Kidney glomerular epithelial cell (primary cell): Measurements from ENCODE around the gene UBE2S.
"Not testable (repeated sequence)": the region's sequence is repeated elsewhere in the genome, so short reads cannot be mapped to it uniquely, and the experiment has no call there.

ENCODE experiments used
- DNase-seq: peaks from one replicate; lab custom pipeline; 2025; lab: John Stamatoyannopoulos, UW

The UBE2S gene

GRCh38 chr19:55440411-55441105 is 33.0 kb upstream of the UBE2S start:
- no peak for DNase-seq

GRCh38 chr19:55439052-55439451 is 31.5 kb upstream of the UBE2S start:
- no peak for DNase-seq

DNA sequence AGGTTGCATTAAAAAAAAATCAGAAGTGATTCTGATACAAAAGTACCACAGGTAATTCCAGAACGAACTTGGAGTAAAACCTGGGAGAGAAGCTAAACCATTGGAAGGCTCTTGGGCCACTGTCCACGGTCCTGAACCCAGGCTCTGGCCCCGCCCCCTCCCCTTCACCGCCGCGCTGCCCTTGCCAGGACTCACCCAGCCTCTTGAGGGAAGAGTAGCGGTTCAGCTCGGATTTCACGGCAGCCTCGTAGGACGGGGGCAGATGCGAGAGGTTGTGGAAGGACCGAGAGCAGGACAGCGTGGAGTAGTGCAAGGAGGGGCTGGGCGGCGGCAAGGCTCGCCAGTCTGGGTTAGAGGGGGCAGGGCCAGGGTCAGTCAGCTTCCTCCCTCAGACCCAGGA is 29.8 kb upstream of the UBE2S start:
- peak; percentile 47 for DNase-seq

- no peak for DNase-seq
Observed at GRCh38 chr19:55436847-55437246, 29.3 kb upstream of the UBE2S start.

GRCh38 chr19:55435020-55435419 is 27.4 kb upstream of the UBE2S start:
- DNase-seq: no peak

- DNase-seq: no peak
Observed at GRCh38 chr19:55434356-55434919, 26.9 kb upstream of the UBE2S start.

- no peak for DNase-seq
Observed at GRCh38 chr19:55433292-55433691, 25.7 kb upstream of the UBE2S start.

- DNase-seq: no peak
Observed at GRCh38 chr19:55432241-55432959, 24.8 kb upstream of the UBE2S start.

DNA sequence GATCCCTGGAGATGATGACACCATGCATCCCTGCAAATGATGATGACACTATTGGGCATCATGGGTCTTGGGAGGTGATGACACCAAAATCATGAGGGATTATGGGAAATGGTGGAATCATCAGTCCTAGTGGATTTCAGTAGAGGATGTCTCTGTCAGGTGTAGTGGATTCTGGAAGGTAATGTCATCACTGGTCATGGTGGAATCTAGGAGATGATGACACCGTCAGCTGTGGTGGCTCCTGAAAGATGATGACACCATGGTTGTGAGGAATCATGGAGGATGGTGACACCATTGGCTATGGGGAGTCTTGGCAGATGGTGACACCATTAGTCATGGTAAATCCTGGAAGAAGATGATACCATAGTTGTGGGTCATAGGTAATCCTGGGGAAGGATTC is 23.6 kb upstream of the UBE2S start:
- DNase-seq: no peak

GRCh38 chr19:55426042-55426441 is 18.5 kb upstream of the UBE2S start:
- DNase-seq: no peak

DNA sequence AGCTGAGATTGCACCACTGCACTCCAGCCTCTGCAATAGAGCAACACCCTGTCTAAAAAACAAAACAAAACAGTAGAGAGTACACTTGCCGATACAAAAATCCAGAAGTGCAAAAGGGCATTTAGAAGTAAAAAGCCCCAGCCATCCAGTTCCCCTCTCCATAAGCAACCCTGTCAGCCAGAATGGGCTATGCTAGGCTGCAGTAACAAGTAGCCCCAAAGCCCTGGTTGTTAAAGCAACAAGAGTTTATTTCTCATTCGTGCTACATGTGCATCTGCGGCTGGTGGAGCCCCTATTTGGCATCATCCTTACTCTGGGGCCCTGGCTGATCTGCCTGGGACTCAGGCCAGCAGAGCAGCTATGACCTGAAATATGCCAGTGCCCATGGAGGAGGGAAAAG is 16.9 kb upstream of the UBE2S start:
- no peak for DNase-seq

DNA sequence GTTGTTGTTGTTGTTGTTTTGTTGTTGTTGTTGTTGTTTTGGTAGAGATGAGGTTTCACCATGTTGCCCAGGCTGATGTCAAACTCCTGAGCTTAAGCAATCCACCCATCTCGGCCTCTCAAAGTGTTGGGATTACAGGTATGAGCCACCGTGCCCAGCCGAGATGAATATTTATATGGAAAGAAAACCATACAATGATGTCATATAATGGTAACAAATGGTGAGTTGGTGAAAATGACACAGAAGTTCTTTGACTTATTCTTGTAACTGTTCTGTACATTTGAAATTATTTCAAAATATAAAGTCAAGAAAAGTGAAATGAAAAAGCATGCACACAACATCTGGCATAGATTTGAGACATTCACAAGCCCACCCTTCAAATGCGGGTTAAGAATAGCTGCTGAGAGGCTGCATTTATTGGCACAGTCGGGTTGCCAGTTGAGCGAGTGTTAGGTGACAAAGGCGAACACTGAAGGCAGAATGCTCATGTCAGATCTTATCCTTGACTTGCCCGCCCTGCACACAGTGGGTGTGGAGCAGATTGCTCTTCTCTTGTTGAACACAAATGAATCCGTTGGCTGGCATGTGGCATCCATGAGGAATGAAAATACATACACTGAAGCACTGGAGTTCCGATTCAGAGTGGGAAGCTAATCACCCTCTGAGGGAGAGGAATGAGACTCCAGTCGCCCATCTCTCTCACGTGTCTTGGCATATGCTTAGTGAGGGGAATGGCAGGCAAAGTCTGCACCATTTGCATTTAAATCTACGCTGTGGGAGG is 15.8 kb upstream of the UBE2S start:
- DNase-seq: no peak

DNA sequence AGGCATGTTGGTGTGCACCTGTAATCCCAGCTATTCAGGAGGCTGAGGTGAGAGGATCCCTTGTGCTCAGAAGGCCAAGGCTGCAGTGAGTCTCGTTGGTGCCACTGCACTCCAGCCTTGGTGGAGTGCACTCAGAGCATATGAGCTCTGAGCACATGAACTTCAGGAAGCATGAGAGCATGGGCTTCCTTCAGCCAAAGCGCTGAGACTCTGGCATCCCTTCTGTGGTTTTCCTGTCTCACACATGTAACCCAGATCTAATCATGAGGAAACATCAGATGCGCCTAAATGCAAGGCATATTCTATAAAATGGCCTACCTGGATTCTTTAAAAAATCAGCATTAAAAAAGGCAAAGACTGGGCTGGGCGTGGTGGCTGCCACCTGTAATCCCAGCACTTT is 13.7 kb upstream of the UBE2S start:
- not testable (repeated sequence) for DNase-seq

DNA sequence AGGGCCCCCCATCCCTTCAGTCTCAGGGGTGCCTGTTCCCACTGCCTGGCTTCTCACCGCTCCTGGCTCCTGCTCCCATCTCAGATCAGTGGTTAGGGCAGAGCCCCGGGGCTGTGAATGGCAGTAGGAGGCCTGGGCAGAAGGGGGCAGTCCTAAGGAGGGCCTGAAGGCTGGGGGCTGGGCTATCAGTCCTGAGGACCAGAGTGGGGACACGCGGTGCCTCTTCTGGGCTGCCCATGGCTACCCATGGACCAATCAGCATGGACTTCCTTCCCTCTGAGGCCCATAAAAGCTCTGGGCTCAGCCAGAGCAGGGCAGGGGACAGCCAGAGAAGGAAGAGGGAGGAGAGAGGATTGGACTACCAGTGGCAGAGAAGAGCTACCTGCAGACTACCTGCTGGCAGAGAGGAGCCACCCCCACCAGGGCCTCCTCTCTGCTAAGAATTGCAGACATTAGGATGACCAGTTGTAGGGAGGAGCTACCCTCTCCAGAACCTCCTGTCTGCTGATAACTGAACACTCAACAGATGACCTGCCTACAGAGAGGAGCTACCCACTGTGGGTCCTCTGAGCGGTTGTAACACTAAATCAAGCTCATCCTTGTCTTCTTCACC is 12.1 kb upstream of the UBE2S start:
- DNase-seq: no peak

GRCh38 chr19:55419103-55419502 is 11.5 kb upstream of the UBE2S start:
- no peak for DNase-seq

DNA sequence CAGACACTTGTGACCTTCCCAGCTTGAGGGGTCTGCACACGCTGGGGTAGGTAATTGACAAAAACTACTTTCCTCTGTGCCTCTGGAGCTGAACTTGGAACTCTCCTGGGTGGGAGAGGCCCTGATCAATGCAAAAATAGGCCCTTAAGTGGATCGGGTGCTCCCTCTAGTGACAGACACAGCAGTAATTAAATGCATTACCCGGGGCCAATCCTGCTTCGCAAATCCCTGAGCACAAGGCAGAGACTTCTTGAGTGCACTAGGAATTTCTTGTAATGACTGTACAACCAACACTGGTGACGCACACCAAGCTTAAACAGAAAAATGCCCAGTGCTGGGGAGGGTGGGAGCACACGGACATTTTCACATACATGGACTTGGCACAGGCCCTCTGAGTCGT is 10.6 kb upstream of the UBE2S start:
- peak; percentile 53 for DNase-seq

DNA sequence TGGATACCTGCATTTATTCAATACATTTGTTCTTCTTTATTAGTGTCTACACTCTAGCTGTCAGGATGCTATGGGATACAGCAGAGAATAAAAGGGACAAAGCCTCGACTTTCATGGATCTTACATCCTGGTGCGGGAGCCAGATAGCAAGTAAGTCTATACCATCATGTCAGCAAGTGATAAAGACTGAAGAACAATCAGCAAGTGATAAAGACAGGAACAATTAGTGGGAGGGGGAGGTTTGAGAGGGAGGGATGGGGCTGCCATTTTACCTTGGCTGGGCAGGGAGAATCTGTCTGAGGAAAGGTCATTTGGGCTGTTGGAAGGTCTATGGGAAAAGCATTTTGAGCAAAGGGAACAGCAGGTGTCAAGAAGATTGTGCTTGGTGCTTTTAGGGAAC is 2.6 kb upstream of the UBE2S start:
- no peak for DNase-seq

GRCh38 chr19:55409179-55409578 is 1.6 kb upstream of the UBE2S start:
- DNase-seq: not testable (repeated sequence)

GRCh38 chr19:55408533-55408872 is 915 bp upstream of the UBE2S start:
- no peak for DNase-seq

GRCh38 chr19:55407800-55408532 is 378 bp upstream of the UBE2S start:
- peak; percentile 98 for DNase-seq

GRCh38 chr19:55406826-55407549 is 600 bp downstream of the UBE2S start:
- no peak for DNase-seq
